ENCODE results near the gene MXD4. TPM values are rescaled to one million over a fixed set of nuclear protein-coding genes. Genes with fewer than 3 reads are reported as not detected.

MXD4 gene
- total and polyA plus RNA-seq, 2 experiments from 2014 or later = 6.9 to 19.9 TPM

GRCh38 chr4:2276581-2277325 is 14.8 kb upstream of the MXD4 start:
- no peaks in the 10 kb centered on the region for H3K36me3 ChIP-seq (ENCODE audit: insufficient read depth)
- no peaks in the 10 kb centered on the region for H3K9me2 ChIP-seq (ENCODE audit: insufficient read depth)
- H3K36me3 Mint-ChIP-seq (ENCODE audit: low read depth) = no peaks in the 10 kb centered on the region
- no peaks in the 10 kb centered on the region for H3K27me3 ChIP-seq (ENCODE audit: insufficient read depth)
- no peaks in the 10 kb centered on the region for H3K4me1 ChIP-seq (ENCODE audit: insufficient read depth)
- no peak for ATAC-seq
- TF ChIP-seq ZNF114 (CRISPR knock-in tag; IDR thresholded peaks at IDR 0.05) = no peak
- TF ChIP-seq ZNF331 (CRISPR knock-in tag; IDR thresholded peaks at IDR 0.05; ENCODE audit: low read depth) = no peak
- TF ChIP-seq STAT1 (IDR thresholded peaks at IDR 0.05; ENCODE audit: unreplicated experiment) = no peak
- TF ChIP-seq, protein P1, sequence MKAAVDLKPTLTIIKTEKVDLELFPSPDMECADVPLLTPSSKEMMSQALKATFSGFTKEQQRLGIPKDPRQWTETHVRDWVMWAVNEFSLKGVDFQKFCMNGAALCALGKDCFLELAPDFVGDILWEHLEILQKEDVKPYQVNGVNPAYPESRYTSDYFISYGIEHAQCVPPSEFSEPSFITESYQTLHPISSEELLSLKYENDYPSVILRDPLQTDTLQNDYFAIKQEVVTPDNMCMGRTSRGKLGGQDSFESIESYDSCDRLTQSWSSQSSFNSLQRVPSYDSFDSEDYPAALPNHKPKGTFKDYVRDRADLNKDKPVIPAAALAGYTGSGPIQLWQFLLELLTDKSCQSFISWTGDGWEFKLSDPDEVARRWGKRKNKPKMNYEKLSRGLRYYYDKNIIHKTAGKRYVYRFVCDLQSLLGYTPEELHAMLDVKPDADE (IDR thresholded peaks at IDR 0.05) = no peak
- TF ChIP-seq CTCF (conservative IDR thresholded peaks at IDR 0.05; ENCODE audit: low read depth in 2 of 2) = no peak
- TF ChIP-seq EZH2phosphoT487 (IDR thresholded peaks at IDR 0.05; ENCODE audit: unreplicated experiment) = no peak
- TF ChIP-seq NANOG (IDR thresholded peaks at IDR 0.05; ENCODE audit: borderline replicate concordance) = no peak
- TF ChIP-seq CREB1 (CRISPR knock-in tag; IDR thresholded peaks at IDR 0.05; ENCODE audit: low read depth) = no peak
- TF ChIP-seq, protein P2, sequence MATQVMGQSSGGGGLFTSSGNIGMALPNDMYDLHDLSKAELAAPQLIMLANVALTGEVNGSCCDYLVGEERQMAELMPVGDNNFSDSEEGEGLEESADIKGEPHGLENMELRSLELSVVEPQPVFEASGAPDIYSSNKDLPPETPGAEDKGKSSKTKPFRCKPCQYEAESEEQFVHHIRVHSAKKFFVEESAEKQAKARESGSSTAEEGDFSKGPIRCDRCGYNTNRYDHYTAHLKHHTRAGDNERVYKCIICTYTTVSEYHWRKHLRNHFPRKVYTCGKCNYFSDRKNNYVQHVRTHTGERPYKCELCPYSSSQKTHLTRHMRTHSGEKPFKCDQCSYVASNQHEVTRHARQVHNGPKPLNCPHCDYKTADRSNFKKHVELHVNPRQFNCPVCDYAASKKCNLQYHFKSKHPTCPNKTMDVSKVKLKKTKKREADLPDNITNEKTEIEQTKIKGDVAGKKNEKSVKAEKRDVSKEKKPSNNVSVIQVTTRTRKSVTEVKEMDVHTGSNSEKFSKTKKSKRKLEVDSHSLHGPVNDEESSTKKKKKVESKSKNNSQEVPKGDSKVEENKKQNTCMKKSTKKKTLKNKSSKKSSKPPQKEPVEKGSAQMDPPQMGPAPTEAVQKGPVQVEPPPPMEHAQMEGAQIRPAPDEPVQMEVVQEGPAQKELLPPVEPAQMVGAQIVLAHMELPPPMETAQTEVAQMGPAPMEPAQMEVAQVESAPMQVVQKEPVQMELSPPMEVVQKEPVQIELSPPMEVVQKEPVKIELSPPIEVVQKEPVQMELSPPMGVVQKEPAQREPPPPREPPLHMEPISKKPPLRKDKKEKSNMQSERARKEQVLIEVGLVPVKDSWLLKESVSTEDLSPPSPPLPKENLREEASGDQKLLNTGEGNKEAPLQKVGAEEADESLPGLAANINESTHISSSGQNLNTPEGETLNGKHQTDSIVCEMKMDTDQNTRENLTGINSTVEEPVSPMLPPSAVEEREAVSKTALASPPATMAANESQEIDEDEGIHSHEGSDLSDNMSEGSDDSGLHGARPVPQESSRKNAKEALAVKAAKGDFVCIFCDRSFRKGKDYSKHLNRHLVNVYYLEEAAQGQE (IDR thresholded peaks at IDR 0.05; ENCODE audit: unreplicated experiment) = no peak
- TF ChIP-seq JUNB (IDR thresholded peaks at IDR 0.05; ENCODE audit: unreplicated experiment) = no peak
- no peak overlapping the region for H3K27ac Mint-ChIP-seq
- no peaks in the 10 kb centered on the region for H3K79me2 ChIP-seq (replicated peaks; ENCODE audit: insufficient read depth)
- no peaks in the 10 kb centered on the region for H3K9me3 Mint-ChIP-seq
- H3K4me1 Mint-ChIP-seq = peaks cover 5% of the 10 kb centered on the region; the same call in 1 of the 3 replicates
- H3F3A ChIP-seq (replicated peaks; ENCODE audit: low read depth) = no peaks in the 10 kb centered on the region
- H4K20me1 ChIP-seq (replicated peaks; ENCODE audit: insufficient read depth) = no peaks in the 10 kb centered on the region
- no peak for DNase-seq (ENCODE audit: low spot score)
- no peak overlapping the region for H3K4me2 ChIP-seq
- no peak overlapping the region for H3K27ac ChIP-seq (ENCODE audit: low read depth)
- H3K27me3 Mint-ChIP-seq (ENCODE audit: insufficient read depth, low read depth, poor library complexity) = peaks cover 7% of the 10 kb centered on the region
- no peak overlapping the region for H3K4me3 ChIP-seq
- no peak overlapping the region for H2AFZ ChIP-seq
- no peak overlapping the region for H3K4me3 Mint-ChIP-seq
